HG03469 (cell line): ENCODE measurements around the gene ZNF556.
"Not testable (repeated sequence)": the region's sequence is repeated elsewhere in the genome, so short reads cannot be mapped to it uniquely, and the experiment has no call there.

Experiments used
- ATAC-seq: cut with Tn5 transposase; IDR thresholded peaks from one replicate; pipeline ENCODE4 v1.9.1; 2021; ENCODE audit warnings: mild to moderate bottlenecking, moderate library complexity, moderate number of reproducible peaks; ENCODE audit not compliant: unreplicated experiment

ZNF556 gene

GRCh38 chr19:2903326-2903725, 36.2 kb downstream of the ZNF556 start:
- ATAC-seq = not testable (repeated sequence)

- no peak for ATAC-seq
These were observed 38.9 kb downstream of the ZNF556 start for GRCh38 chr19:2905918-2906519.

GRCh38 chr19:2906631-2907195, 39.6 kb downstream of the ZNF556 start:
- ATAC-seq = no peak

GRCh38 chr19:2912306-2912705, 45.2 kb downstream of the ZNF556 start:
- ATAC-seq = no peak

GRCh38 chr19:2917275-2918184, 50.4 kb downstream of the ZNF556 start:
- ATAC-seq = no peak

- ATAC-seq = no peak
These were observed 55.9 kb downstream of the ZNF556 start for GRCh38 chr19:2922987-2923386.

GRCh38 chr19:2923510-2923909, 56.4 kb downstream of the ZNF556 start:
- no peak for ATAC-seq

GRCh38 chr19:2926341-2927031, 59.4 kb downstream of the ZNF556 start:
- no peak for ATAC-seq

- no peak for ATAC-seq
These were observed 59.9 kb downstream of the ZNF556 start for GRCh38 chr19:2927032-2927430.
